HEK293 (cell line): ENCODE results near the gene IGSF10.
A peak's percentile ranks its signal among the peaks of the same experiment; 100 is the strongest.

Source experiments
- EGR2 ChIP-seq: fragments of 450-650 bp; formaldehyde crosslinking; IDR thresholded peaks from 2 replicates; pipeline ENCODE4 v1.5.1; 2016; ENCODE audit warnings: low read depth, missing biosample characterization, missing genetic modification characterization
- GLI2 ChIP-seq: fragments of 450-650 bp; formaldehyde crosslinking; IDR thresholded peaks from 2 replicates; pipeline ENCODE4; 2017; ENCODE audit warnings: missing biosample characterization, missing genetic modification characterization, low read depth, borderline replicate concordance
- GLI4 ChIP-seq: fragments of 450-650 bp; formaldehyde crosslinking; IDR thresholded peaks from 2 replicates; pipeline ENCODE4 v1.5.1; 2016; ENCODE audit warnings: missing biosample characterization, missing genetic modification characterization
- IKZF3 ChIP-seq: fragments of 450-650 bp; IDR thresholded peaks from 2 replicates; pipeline ENCODE4 v1.5.0; 2018; ENCODE audit warnings: missing biosample characterization, mild to moderate bottlenecking, missing genetic modification characterization, moderate library complexity
- PRDM1 ChIP-seq: fragments of 450-650 bp; formaldehyde crosslinking; IDR thresholded peaks from 2 replicates; pipeline ENCODE4; 2016; ENCODE audit warnings: missing biosample characterization, missing genetic modification characterization
- PRDM2 ChIP-seq: fragments of 450-650 bp; formaldehyde crosslinking; IDR thresholded peaks from 2 replicates; pipeline ENCODE4 v1.5.1; 2016; ENCODE audit warnings: missing biosample characterization, missing genetic modification characterization, borderline replicate concordance
- YY2 ChIP-seq: fragments of 450-650 bp; formaldehyde crosslinking; IDR thresholded peaks from 2 replicates; pipeline ENCODE4 v1.5.1; 2016; ENCODE audit warnings: missing biosample characterization, missing genetic modification characterization
- ZBTB1 ChIP-seq: fragments of 450-650 bp; formaldehyde crosslinking; IDR thresholded peaks from 2 replicates; pipeline ENCODE4 v1.5.1; 2016; ENCODE audit warnings: missing biosample characterization, missing genetic modification characterization
- ZBTB17 ChIP-seq: fragments of 450-650 bp; formaldehyde crosslinking; IDR thresholded peaks from 2 replicates; pipeline ENCODE4 v1.5.1; 2016; ENCODE audit warnings: missing biosample characterization, missing genetic modification characterization
- ZBTB20 ChIP-seq: fragments of 450-650 bp; formaldehyde crosslinking; IDR thresholded peaks from 2 replicates; pipeline ENCODE4 v1.5.1; 2016; ENCODE audit warnings: missing biosample characterization, missing genetic modification characterization
- ZFP41 ChIP-seq: fragments of 450-650 bp; formaldehyde crosslinking; IDR thresholded peaks from 2 replicates; pipeline ENCODE4 v1.5.1; 2016; ENCODE audit warnings: missing biosample characterization, missing genetic modification characterization, borderline replicate concordance
- ZNF214 ChIP-seq: fragments of 450-650 bp; formaldehyde crosslinking; IDR thresholded peaks from 2 replicates; pipeline ENCODE4 v1.5.1; 2017; ENCODE audit warnings: missing biosample characterization, mild to moderate bottlenecking, missing genetic modification characterization, borderline replicate concordance
- ZNF223 ChIP-seq: fragments of 450-650 bp; formaldehyde crosslinking; IDR thresholded peaks from 2 replicates; pipeline ENCODE4 v1.5.1; 2016; ENCODE audit warnings: missing biosample characterization, missing genetic modification characterization
- ZNF23 ChIP-seq: fragments of 450-650 bp; formaldehyde crosslinking; IDR thresholded peaks from 2 replicates; pipeline ENCODE4 v1.5.1; 2016; ENCODE audit warnings: missing biosample characterization, missing genetic modification characterization, borderline replicate concordance
- ZNF24 ChIP-seq: fragments of 450-650 bp; formaldehyde crosslinking; IDR thresholded peaks from 2 replicates; pipeline ENCODE4 v1.5.1; 2016; ENCODE audit warnings: missing biosample characterization, missing genetic modification characterization
- ZNF366 ChIP-seq: fragments of 450-650 bp; formaldehyde crosslinking; conservative IDR thresholded peaks from 2 replicates; pipeline ENCODE4 v1.5.1; 2016; ENCODE audit warnings: missing biosample characterization, missing genetic modification characterization
- ZNF391 ChIP-seq: fragments of 450-650 bp; formaldehyde crosslinking; IDR thresholded peaks from 2 replicates; pipeline ENCODE4 v1.5.1; 2016; ENCODE audit warnings: low read depth, missing biosample characterization, missing genetic modification characterization, borderline replicate concordance
- ZNF404 ChIP-seq: fragments of 450-650 bp; formaldehyde crosslinking; IDR thresholded peaks from 2 replicates; pipeline ENCODE4 v1.5.1; 2017; ENCODE audit warnings: missing biosample characterization, missing genetic modification characterization
- ZNF473 ChIP-seq: fragments of 450-650 bp; formaldehyde crosslinking; IDR thresholded peaks from 2 replicates; pipeline ENCODE4 v1.5.1; 2017; ENCODE audit warnings: missing biosample characterization, missing genetic modification characterization
- ZNF521 ChIP-seq: fragments of 450-650 bp; formaldehyde crosslinking; IDR thresholded peaks from 2 replicates; pipeline ENCODE4 v1.5.1; 2017; ENCODE audit warnings: missing biosample characterization, mild to moderate bottlenecking, missing genetic modification characterization
- ZNF585B ChIP-seq: fragments of 450-650 bp; formaldehyde crosslinking; IDR thresholded peaks from 2 replicates; pipeline ENCODE4 v1.5.1; 2016; ENCODE audit warnings: missing biosample characterization, missing genetic modification characterization
- ZNF596 ChIP-seq: fragments of 450-650 bp; IDR thresholded peaks from 2 replicates; pipeline ENCODE4 v1.5.0; 2018; ENCODE audit warnings: missing biosample characterization, mild to moderate bottlenecking, missing genetic modification characterization, moderate library complexity
- ZNF692 ChIP-seq: fragments of 450-650 bp; formaldehyde crosslinking; IDR thresholded peaks from 2 replicates; pipeline ENCODE4 v1.5.1; 2016; ENCODE audit warnings: missing biosample characterization, missing genetic modification characterization
- ZNF704 ChIP-seq: fragments of 450-650 bp; formaldehyde crosslinking; IDR thresholded peaks from 2 replicates; pipeline ENCODE4 v1.5.1; 2016; ENCODE audit warnings: missing biosample characterization, missing genetic modification characterization
- ZNF707 ChIP-seq: fragments of 450-650 bp; formaldehyde crosslinking; IDR thresholded peaks from 2 replicates; pipeline ENCODE4 v1.5.1; 2016; ENCODE audit warnings: missing biosample characterization, missing genetic modification characterization
- ZNF747 ChIP-seq: fragments of 450-650 bp; formaldehyde crosslinking; IDR thresholded peaks from 2 replicates; pipeline ENCODE4 v1.5.1; 2016; ENCODE audit warnings: missing biosample characterization, missing genetic modification characterization
- ZNF785 ChIP-seq: fragments of 450-650 bp; formaldehyde crosslinking; IDR thresholded peaks from 2 replicates; pipeline ENCODE4 v1.5.1; 2016; ENCODE audit warnings: missing biosample characterization, missing genetic modification characterization
- TF ChIP-seq, protein P1 (sequence below): fragments of 450-650 bp; formaldehyde crosslinking; IDR thresholded peaks from 2 replicates; pipeline ENCODE4 v1.5.1; 2016; ENCODE audit warnings: missing biosample characterization, missing genetic modification characterization
- TF ChIP-seq, protein P2 (sequence below): fragments of 450-650 bp; formaldehyde crosslinking; optimal IDR thresholded peaks from 2 replicates; pipeline ENCODE3; 2016; ENCODE audit warnings: missing biosample characterization, mild to moderate bottlenecking, missing genetic modification characterization

IGSF10 gene

DNA sequence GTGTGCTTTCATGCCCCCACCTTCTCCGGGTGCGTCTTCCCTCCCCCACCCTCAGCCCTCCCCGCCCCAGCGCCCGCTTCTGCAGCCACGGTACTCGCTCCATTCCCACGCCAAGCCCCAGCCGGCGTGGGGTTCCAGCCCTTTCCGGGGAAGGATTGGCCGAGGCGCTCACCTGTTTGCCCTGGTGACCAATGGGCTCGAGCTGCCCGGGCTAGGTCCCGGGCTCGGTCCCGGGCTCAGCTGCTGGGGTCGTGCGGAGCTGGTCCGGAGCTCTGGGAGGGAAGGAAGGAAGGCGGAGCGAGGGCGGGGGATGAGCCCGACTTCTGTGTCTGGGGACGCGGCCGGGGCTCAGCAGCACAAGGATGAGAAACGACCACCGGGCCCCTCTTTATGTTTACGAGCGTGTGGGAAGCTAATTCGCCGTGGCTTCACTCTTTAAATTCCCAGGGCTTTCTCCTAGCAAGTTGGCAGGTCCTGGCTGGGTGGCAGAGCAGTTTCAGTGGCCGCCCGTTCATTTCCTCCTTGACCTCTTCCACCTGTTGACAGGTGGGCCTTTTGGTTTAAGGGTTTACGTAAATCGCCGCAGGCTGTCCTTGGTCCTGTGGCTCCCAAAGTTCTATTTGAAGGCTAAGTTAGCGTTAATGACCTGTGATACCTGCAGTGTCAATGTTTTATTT is at the start of gene IGSF10 (continued):
- TF ChIP-seq ZBTB17 (tag by site-specific recombination) (no peak), ZNF707 (tag by site-specific recombination) (no peak), ZNF473 (tag by site-specific recombination) (no peak), GLI2 (tag by site-specific recombination) (no peak), ZNF223 (tag by site-specific recombination) (no peak), ZNF521 (tag by site-specific recombination) (no peak), ZFP41 (tag by site-specific recombination) (no peak), ZNF747 (no peak), ZBTB20 (tag by site-specific recombination) (peak; percentile 100), ZNF585B (tag by site-specific recombination) (no peak), ZNF391 (tag by site-specific recombination) (no peak), ZNF404 (tag by site-specific recombination) (no peak), ZNF366 (tag by site-specific recombination) (no peak), ZNF24 (tag by site-specific recombination) (no peak), ZNF214 (tag by site-specific recombination) (no peak), PRDM1 (tag by site-specific recombination) (no peak), PRDM2 (tag by site-specific recombination) (no peak), YY2 (no peak), ZNF596 (tag by site-specific recombination) (no peak), ZNF23 (no peak), ZNF785 (tag by site-specific recombination) (no peak), ZNF704 (tag by site-specific recombination) (no peak), ZBTB1 (tag by site-specific recombination) (no peak), GLI4 (tag by site-specific recombination) (no peak), IKZF3 (tag by site-specific recombination) (no peak), ZNF692 (tag by site-specific recombination) (no peak), EGR2 (tag by site-specific recombination) (peak; percentile 6; the same call in 1 of the 2 replicates)
- TF ChIP-seq, protein P1, sequence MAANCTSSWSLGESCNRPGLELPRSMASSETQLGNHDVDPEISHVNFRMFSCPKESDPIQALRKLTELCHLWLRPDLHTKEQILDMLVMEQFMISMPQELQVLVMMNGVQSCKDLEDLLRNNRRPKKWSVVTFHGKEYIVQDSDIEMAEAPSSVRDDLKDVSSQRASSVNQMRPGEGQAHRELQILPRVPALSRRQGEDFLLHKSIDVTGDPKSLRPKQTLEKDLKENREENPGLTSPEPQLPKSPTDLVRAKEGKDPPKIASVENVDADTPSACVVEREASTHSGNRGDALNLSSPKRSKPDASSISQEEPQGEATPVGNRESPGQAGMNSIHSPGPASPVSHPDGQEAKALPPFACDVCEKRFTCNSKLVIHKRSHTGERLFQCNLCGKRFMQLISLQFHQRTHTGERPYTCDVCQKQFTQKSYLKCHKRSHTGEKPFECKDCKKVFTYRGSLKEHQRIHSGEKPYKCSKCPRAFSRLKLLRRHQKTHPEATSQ (tag by site-specific recombination) = no peak
- TF ChIP-seq, protein P2, sequence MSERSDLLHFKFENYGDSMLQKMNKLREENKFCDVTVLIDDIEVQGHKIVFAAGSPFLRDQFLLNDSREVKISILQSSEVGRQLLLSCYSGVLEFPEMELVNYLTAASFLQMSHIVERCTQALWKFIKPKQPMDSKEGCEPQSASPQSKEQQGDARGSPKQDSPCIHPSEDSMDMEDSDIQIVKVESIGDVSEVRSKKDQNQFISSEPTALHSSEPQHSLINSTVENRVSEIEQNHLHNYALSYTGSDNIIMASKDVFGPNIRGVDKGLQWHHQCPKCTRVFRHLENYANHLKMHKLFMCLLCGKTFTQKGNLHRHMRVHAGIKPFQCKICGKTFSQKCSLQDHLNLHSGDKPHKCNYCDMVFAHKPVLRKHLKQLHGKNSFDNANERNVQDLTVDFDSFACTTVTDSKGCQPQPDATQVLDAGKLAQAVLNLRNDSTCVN (tag by site-specific recombination) = peak; percentile 46
